K562 (cell line): ENCODE data around the gene THEM4. TPM values are rescaled to one million over a fixed set of nuclear protein-coding genes. Genes with fewer than 3 reads are reported as not detected.

Experiments
- EHMT2 ChIP-seq: fragments of 450-650 bp; IDR thresholded peaks from 2 replicates; pipeline ENCODE4 v1.6.1; 2018; ENCODE audit warnings: antibody characterized with exemption
- PCBP1 ChIP-seq: fragments of 200-400 bp; formaldehyde crosslinking; IDR thresholded peaks from 2 replicates; pipeline ENCODE4 v1.6.1; 2018; ENCODE audit warnings: mild to moderate bottlenecking, low read depth, low read length; ENCODE audit not compliant: poor library complexity, severe bottlenecking
- PRMT5 ChIP-seq: sonication (generic); formaldehyde crosslinking; IDR thresholded peaks from 2 replicates; pipeline ENCODE4 v1.5.0; 2020; ENCODE audit warnings: missing genetic modification reagents
- RAD51 ChIP-seq: fragments of 450-650 bp; IDR thresholded peaks from 2 replicates; pipeline ENCODE4 v1.7.1; 2016; ENCODE audit warnings: low read depth, mild to moderate bottlenecking, borderline replicate concordance
- TBL1XR1 ChIP-seq, 2 experiments: IDR thresholded peaks; 2 replicates each; pipeline ENCODE4 v1.6.1; 2012; ENCODE audit warnings: improper control_type of control experiment in 2 of 2, low read length in 2 of 2, mild to moderate bottlenecking in 1 of 2
- TEAD4 ChIP-seq, 2 experiments: sonication (generic) in 1 of 2; formaldehyde crosslinking in 1 of 2; IDR thresholded peaks; 2 replicates each; pipeline versions ENCODE4 v1.6.1 to v1.8.0; 2012 to 2022; ENCODE audit warnings: borderline replicate concordance in 1 of 2, inconsistent platforms in 1 of 2, low read length in 1 of 2, mild to moderate bottlenecking in 1 of 2, missing genetic modification reagents in 1 of 2
- ZNF239 ChIP-seq: fragments of 250-450 bp; sonication (Bioruptor Pico); IDR thresholded peaks from 2 replicates; pipeline ENCODE4 v1.4.0; 2020; ENCODE audit warnings: mild to moderate bottlenecking
- ZNF445 ChIP-seq: fragments of 250-450 bp; sonication (Bioruptor Pico); IDR thresholded peaks from 2 replicates; pipeline ENCODE4 v1.4.0; 2020; ENCODE audit warnings: low read depth, mild to moderate bottlenecking, moderate library complexity
- ZNF79 ChIP-seq: fragments of 250-450 bp; sonication (Bioruptor Pico); IDR thresholded peaks from 2 replicates; pipeline ENCODE4 v1.4.0; 2020; ENCODE audit warnings: low read depth, mild to moderate bottlenecking, moderate library complexity
- polyA plus RNA-seq, 8 experiments: library from polyadenylated mRNA; depleted of rRNA in 4 of 8; stranded (reverse) in 5 of 8; unstranded in 3 of 8; fragments of >200 nt; fragmentation: Nextera tagmentation in 2 of 8; fragmentation: Illumina TruSeq in 1 of 8; extraction: Ambion mirVana in 2 of 8; extraction: Trizol in 1 of 8; gene quantifications; 2 replicates each; pipeline versions ENCODE4 v1.2.1 to v1.2.3, GENCODE V29; 2011 to 2014; ENCODE audit warnings: inconsistent platforms in 1 of 8, missing spikeins in 1 of 8
- total RNA-seq, 7 experiments: library from RNA; depleted of rRNA in 6 of 7; stranded (reverse); fragments of >200 nt in 6 of 7; fragmentation: Illumina TruSeq in 2 of 7; extraction: Trizol in 2 of 7; gene quantifications; 2 replicates each; pipeline versions ENCODE4 v1.2.1 to v1.2.3, GENCODE V29; 2011 to 2021; ENCODE audit warnings: low replicate concordance in 1 of 7
- TF ChIP-seq, protein P1 (sequence below): fragments of 450-650 bp; IDR thresholded peaks from 2 replicates; pipeline ENCODE4 v1.6.1; 2018; ENCODE audit warnings: mild to moderate bottlenecking, low read depth; ENCODE audit not compliant: partially characterized antibody
- TF ChIP-seq, protein P2 (sequence below): fragments of 250-450 bp; sonication (Bioruptor Pico); IDR thresholded peaks from 2 replicates; pipeline ENCODE4 v1.8.0; 2022; ENCODE audit warnings: moderate library complexity, mild to moderate bottlenecking, inconsistent platforms
- TF ChIP-seq, protein P3 (sequence below), 2 experiments: IDR thresholded peaks in 1 of 2; conservative IDR thresholded peaks in 1 of 2; 2 replicates each; pipeline ENCODE4 v1.6.1; 2016; ENCODE audit warnings: low read depth in 2 of 2, mild to moderate bottlenecking in 1 of 2, missing compliant biosample characterization in 1 of 2, missing genetic modification characterization in 1 of 2, moderate library complexity in 1 of 2
- TF ChIP-seq, protein P4 (sequence below): sonication (generic); formaldehyde crosslinking; IDR thresholded peaks from 2 replicates; pipeline ENCODE4 v1.8.1; 2023; ENCODE audit warnings: mild to moderate bottlenecking, missing genetic modification reagents

Gene THEM4
- total and polyA plus RNA-seq, 9 of the 15 experiments (the other 6 are each of a cell fraction or from before 2014, with no cell fraction given): 8.6 to 71.9 (median 35.3) TPM

DNA sequence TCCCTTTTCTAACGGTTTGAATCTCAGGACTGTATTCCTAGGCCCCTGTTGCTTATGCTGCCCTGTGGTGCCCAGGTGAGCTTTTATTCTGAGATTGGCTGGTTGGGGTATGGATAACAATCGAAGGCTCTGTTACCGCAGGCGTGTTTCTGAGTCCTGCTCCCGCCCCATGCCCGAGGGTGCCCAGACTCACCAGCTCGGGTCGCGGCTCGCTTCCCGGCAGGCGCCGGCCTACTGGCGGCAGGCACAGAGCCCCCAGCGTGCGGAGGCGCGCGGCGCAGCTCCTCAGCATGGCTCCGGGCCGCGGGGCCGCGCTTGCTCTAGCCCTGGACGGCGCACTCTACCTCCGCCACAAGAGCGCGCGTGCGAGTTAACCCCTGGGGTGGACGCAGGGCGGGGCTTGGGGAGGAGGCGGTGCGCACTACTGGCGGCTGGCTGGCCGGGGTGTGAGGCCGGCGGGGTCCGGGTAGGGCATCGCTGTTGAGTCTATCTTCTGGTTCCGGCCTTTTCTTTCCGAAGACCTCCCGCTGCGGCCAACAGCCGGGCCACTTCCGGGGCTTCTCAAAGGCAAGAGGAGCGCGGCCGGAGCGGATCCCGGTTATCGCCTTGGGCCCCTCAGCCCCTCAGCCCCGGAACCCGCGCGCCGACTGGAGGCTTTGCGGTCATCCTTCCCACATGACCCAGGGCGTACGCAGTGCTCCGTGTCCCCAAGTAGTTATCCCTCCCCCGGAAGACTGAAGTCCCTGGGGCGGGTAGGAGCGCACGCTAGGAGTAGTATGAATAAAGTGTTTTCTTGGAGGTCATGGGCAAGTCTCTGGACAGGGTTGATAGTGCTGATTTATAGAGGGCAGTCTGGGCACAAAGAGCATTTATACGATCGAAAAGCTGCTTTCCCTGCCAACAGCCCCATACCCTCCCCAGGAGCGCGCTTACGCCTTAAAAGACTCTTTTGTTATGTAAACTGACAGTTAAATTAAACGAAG is at the start of gene THEM4 (continued):
- peak; percentile 70 for TF ChIP-seq RAD51
- no peak for TF ChIP-seq TBL1XR1 (IDR thresholded peaks at IDR 0.05; ENCODE audit: low read length in 2 of 2)
- TF ChIP-seq, protein P1, sequence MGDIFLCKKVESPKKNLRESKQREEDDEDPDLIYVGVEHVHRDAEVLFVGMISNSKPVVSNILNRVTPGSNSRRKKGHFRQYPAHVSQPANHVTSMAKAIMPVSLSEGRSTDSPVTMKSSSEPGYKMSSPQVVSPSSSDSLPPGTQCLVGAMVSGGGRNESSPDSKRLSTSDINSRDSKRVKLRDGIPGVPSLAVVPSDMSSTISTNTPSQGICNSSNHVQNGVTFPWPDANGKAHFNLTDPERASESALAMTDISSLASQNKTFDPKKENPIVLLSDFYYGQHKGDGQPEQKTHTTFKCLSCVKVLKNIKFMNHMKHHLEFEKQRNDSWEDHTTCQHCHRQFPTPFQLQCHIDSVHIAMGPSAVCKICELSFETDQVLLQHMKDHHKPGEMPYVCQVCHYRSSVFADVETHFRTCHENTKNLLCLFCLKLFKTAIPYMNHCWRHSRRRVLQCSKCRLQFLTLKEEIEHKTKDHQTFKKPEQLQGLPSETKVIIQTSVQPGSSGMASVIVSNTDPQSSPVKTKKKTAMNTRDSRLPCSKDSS: no peak
- 0 out of 2 replicates have a peak, but pooled peaks have one; percentile 9 for TF ChIP-seq EHMT2
- TF ChIP-seq ZNF239 (CRISPR knock-in tag): no peak
- TF ChIP-seq, protein P2, sequence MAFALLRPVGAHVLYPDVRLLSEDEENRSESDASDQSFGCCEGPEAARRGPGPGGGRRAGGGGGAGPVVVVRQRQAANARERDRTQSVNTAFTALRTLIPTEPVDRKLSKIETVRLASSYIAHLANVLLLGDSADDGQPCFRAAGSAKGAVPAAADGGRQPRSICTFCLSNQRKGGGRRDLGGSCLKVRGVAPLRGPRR (CRISPR knock-in tag): no peak
- TF ChIP-seq ZNF445: 0 out of 2 replicates have a peak, but pooled peaks have one; percentile 23
- TF ChIP-seq, protein P3, sequence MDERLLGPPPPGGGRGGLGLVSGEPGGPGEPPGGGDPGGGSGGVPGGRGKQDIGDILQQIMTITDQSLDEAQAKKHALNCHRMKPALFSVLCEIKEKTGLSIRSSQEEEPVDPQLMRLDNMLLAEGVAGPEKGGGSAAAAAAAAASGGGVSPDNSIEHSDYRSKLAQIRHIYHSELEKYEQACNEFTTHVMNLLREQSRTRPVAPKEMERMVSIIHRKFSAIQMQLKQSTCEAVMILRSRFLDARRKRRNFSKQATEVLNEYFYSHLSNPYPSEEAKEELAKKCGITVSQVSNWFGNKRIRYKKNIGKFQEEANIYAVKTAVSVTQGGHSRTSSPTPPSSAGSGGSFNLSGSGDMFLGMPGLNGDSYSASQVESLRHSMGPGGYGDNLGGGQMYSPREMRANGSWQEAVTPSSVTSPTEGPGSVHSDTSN (CRISPR knock-in tag; IDR thresholded peaks at IDR 0.05; ENCODE audit: low read depth): no peak
- TF ChIP-seq, protein P3 (tag; conservative IDR thresholded peaks at IDR 0.05; ENCODE audit: low read depth): peak; percentile 55; the same call in 1 of the 2 replicates
- TF ChIP-seq PCBP1: peak; percentile 64
- TF ChIP-seq TEAD4 (IDR thresholded peaks at IDR 0.05; ENCODE audit: low read length): 0 out of 2 replicates have a peak, but pooled peaks have one; percentile 6
- no peak for TF ChIP-seq TEAD4 (CRISPR knock-in tag; IDR thresholded peaks at IDR 0.05; ENCODE audit: borderline replicate concordance)
- no peak for TF ChIP-seq ZNF79 (CRISPR knock-in tag)
- TF ChIP-seq PRMT5 (CRISPR knock-in tag): no peak
- TF ChIP-seq, protein P4, sequence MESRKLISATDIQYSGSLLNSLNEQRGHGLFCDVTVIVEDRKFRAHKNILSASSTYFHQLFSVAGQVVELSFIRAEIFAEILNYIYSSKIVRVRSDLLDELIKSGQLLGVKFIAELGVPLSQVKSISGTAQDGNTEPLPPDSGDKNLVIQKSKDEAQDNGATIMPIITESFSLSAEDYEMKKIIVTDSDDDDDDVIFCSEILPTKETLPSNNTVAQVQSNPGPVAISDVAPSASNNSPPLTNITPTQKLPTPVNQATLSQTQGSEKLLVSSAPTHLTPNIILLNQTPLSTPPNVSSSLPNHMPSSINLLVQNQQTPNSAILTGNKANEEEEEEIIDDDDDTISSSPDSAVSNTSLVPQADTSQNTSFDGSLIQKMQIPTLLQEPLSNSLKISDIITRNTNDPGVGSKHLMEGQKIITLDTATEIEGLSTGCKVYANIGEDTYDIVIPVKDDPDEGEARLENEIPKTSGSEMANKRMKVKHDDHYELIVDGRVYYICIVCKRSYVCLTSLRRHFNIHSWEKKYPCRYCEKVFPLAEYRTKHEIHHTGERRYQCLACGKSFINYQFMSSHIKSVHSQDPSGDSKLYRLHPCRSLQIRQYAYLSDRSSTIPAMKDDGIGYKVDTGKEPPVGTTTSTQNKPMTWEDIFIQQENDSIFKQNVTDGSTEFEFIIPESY (CRISPR knock-in tag): peak; percentile 53; the same call in 1 of the 2 replicates
